ENCODE data around the gene C5orf15.

C5orf15 gene

GRCh38 chr5:133968204-133968980 lies at the start of gene C5orf15:
C5orf15 (minus strand) TSS chr5:133968625; CDS start chr5:133968584, 41 bp downstream.
- DNase-seq (ENCODE audit: low spot score), result peak; percentile 98

GRCh38 chr5:134008266-134008749 lies 39.9 kb upstream of the C5orf15 start:
- no peak for DNase-seq (ENCODE audit: low spot score)

- no peak for DNase-seq (ENCODE audit: low spot score)
Measured at GRCh38 chr5:134007581-134008265, 39.3 kb upstream of the C5orf15 start.

GRCh38 chr5:134006115-134006514 lies 37.7 kb upstream of the C5orf15 start:
- DNase-seq (ENCODE audit: low spot score), result no peak

GRCh38 chr5:134005417-134006061 lies 37.1 kb upstream of the C5orf15 start:
- peak; percentile 25 for DNase-seq (ENCODE audit: low spot score)

GRCh38 chr5:134004626-134005416 lies 36.4 kb upstream of the C5orf15 start, which contains the start of gene VDAC1:
VDAC1 (minus strand) TSS chr5:134004975; CDS start chr5:133993012, 11,963 bp downstream.
- peak; percentile 81 for DNase-seq (ENCODE audit: low spot score)

GRCh38 chr5:134003817-134004625 lies 35.6 kb upstream of the C5orf15 start:
- no peak for DNase-seq (ENCODE audit: low spot score)

GRCh38 chr5:134003064-134003816 lies 34.8 kb upstream of the C5orf15 start:
- no peak for DNase-seq (ENCODE audit: low spot score)

- no peak for DNase-seq (ENCODE audit: low spot score)
Measured at GRCh38 chr5:134001938-134002731, 33.7 kb upstream of the C5orf15 start.

- DNase-seq (ENCODE audit: low spot score), result no peak
Measured at GRCh38 chr5:134000696-134001453, 32.5 kb upstream of the C5orf15 start.

- no peak for DNase-seq (ENCODE audit: low spot score)
Measured at GRCh38 chr5:134000091-134000511, 31.7 kb upstream of the C5orf15 start.

- DNase-seq (ENCODE audit: low spot score), result no peak
Measured at GRCh38 chr5:133998807-133999206, 30.4 kb upstream of the C5orf15 start.

GRCh38 chr5:133998042-133998441 lies 29.6 kb upstream of the C5orf15 start:
- no peak for DNase-seq (ENCODE audit: low spot score)

- DNase-seq (ENCODE audit: low spot score), result no peak
Measured at GRCh38 chr5:133996683-133997252, 28.3 kb upstream of the C5orf15 start.

- no peak for DNase-seq (ENCODE audit: low spot score)
Measured at GRCh38 chr5:133995883-133996563, 27.6 kb upstream of the C5orf15 start.

- no peak for DNase-seq (ENCODE audit: low spot score)
Measured at GRCh38 chr5:133995341-133995740, 26.9 kb upstream of the C5orf15 start.

GRCh38 chr5:133994990-133995333 lies 26.5 kb upstream of the C5orf15 start:
- DNase-seq (ENCODE audit: low spot score), result no peak
